CD14-positive monocyte (primary cell): ENCODE data around the gene CHML. TPM values are rescaled to one million over a fixed set of nuclear protein-coding genes. Genes with fewer than 3 reads are reported as not detected.

Source experiments
- DNase-seq, 3 donors: peaks; one replicate each; pipeline ENCODE4 v3.0.0-alpha.2; 2011 to 2022
- H2AFZ ChIP-seq: 2 replicates; pipeline ENCODE4 v1.6.0; 2012; ENCODE audit warnings: mild to moderate bottlenecking, low read depth, low read length, inconsistent platforms; ENCODE audit not compliant: insufficient read depth, poor library complexity, severe bottlenecking
- H3K27ac ChIP-seq, 2 donors: 1 replicate in 1 of 2; 2 replicates in 1 of 2; pipeline ENCODE4 v1.5.1; 2012 to 2013; ENCODE audit warnings: low read length in 2 of 2, control low read depth in 1 of 2, inconsistent platforms in 1 of 2, low read depth in 1 of 2, mild to moderate bottlenecking in 1 of 2
- H3K27me3 ChIP-seq, 2 donors: one replicate each; pipeline versions ENCODE4 v1.6.0 to v1.6.1; 2011 to 2013; ENCODE audit warnings: low read length in 2 of 2; ENCODE audit not compliant: control insufficient read depth in 2 of 2, insufficient read depth in 2 of 2
- H3K36me3 ChIP-seq, 2 donors: replicated peaks in 1 of 2; 1 replicate in 1 of 2; 2 replicates in 1 of 2; pipeline versions ENCODE4 v1.5.1 to v1.6.1; 2012 to 2013; ENCODE audit warnings: low read length in 2 of 2, control low read depth in 1 of 2, inconsistent platforms in 1 of 2, mild to moderate bottlenecking in 1 of 2; ENCODE audit not compliant: insufficient read depth in 2 of 2, control insufficient read depth in 1 of 2
- H3K4me1 ChIP-seq, 2 donors: 1 replicate in 1 of 2; 2 replicates in 1 of 2; pipeline versions ENCODE4 v1.5.1 to v1.6.1; 2012 to 2013; ENCODE audit warnings: low read length in 2 of 2, control low read depth in 1 of 2, inconsistent platforms in 1 of 2, mild to moderate bottlenecking in 1 of 2, moderate library complexity in 1 of 2; ENCODE audit not compliant: insufficient read depth in 2 of 2, control insufficient read depth in 1 of 2
- H3K4me2 ChIP-seq: replicated peaks from 2 replicates; pipeline ENCODE3; 2012; ENCODE audit warnings: low read length, moderate library complexity, mild to moderate bottlenecking; ENCODE audit not compliant: poor library complexity, severe bottlenecking; ENCODE audit errors: extremely low read depth
- H3K4me3 ChIP-seq, 3 experiments: fragments of 200-600 bp in 1 of 3; sonication (generic) in 1 of 3; replicated peaks in 1 of 3; 1 replicate in 2 of 3; 2 replicates in 1 of 3; pipeline ENCODE4 v1.5.1; 2011 to 2013; ENCODE audit warnings: low read length in 3 of 3, mild to moderate bottlenecking in 3 of 3, control low read depth in 2 of 3, low read depth in 2 of 3, inconsistent platforms in 1 of 3, moderate library complexity in 1 of 3
- H3K79me2 ChIP-seq: 2 replicates; pipeline ENCODE4 v1.6.0; 2012; ENCODE audit warnings: mild to moderate bottlenecking, control low read depth, inconsistent platforms, low read length, moderate library complexity; ENCODE audit not compliant: insufficient read depth
- H3K9ac ChIP-seq: 2 replicates; pipeline ENCODE4 v1.6.0; 2017; ENCODE audit warnings: low read length, mild to moderate bottlenecking; ENCODE audit not compliant: insufficient read depth, poor library complexity, severe bottlenecking
- H3K9me3 ChIP-seq, 2 donors: replicated peaks in 1 of 2; 1 replicate in 1 of 2; 2 replicates in 1 of 2; pipeline versions ENCODE4 v1.5.1 to v1.6.1; 2012 to 2013; ENCODE audit warnings: low read length in 2 of 2, control low read depth in 1 of 2; ENCODE audit not compliant: control insufficient read depth in 1 of 2, insufficient read depth in 1 of 2
- H4K20me1 ChIP-seq: 2 replicates; pipeline ENCODE4 v1.6.0; 2012; ENCODE audit warnings: mild to moderate bottlenecking, low read length, control low read depth, moderate library complexity; ENCODE audit not compliant: insufficient read depth
- H3K27ac Mint-ChIP-seq, 7 donors: one replicate each; pipeline ENCODE4 v1.8.0; 2020; ENCODE audit warnings: mild to moderate bottlenecking in 7 of 7, mixed read lengths in 7 of 7, moderate library complexity in 6 of 7, inconsistent platforms in 2 of 7
- H3K27me3 Mint-ChIP-seq, 3 donors: one replicate each; pipeline ENCODE4 v1.8.0; 2021 to 2022; ENCODE audit warnings: low read depth in 3 of 3, mild to moderate bottlenecking in 3 of 3, mixed read lengths in 3 of 3, moderate library complexity in 3 of 3, inconsistent platforms in 1 of 3
- H3K36me3 Mint-ChIP-seq, 2 donors: one replicate each; pipeline ENCODE4 v1.8.0; 2020; ENCODE audit warnings: mixed read lengths in 2 of 2, inconsistent platforms in 1 of 2, mild to moderate bottlenecking in 1 of 2
- H3K4me1 Mint-ChIP-seq: one replicate; pipeline ENCODE4 v1.8.0; 2020; ENCODE audit warnings: mild to moderate bottlenecking, mixed read lengths
- H3K4me3 Mint-ChIP-seq, 2 donors: one replicate each; pipeline ENCODE4 v1.8.0; 2020; ENCODE audit warnings: mild to moderate bottlenecking in 2 of 2, mixed read lengths in 2 of 2, moderate library complexity in 1 of 2
- H3K9me3 Mint-ChIP-seq, 7 donors: one replicate each; pipeline ENCODE4 v1.8.0; 2020 to 2022; ENCODE audit warnings: mixed read lengths in 7 of 7, mild to moderate bottlenecking in 6 of 7, moderate library complexity in 6 of 7, inconsistent platforms in 2 of 7
- CTCF ChIP-seq: fragments of 200-600 bp; IDR thresholded peaks from one replicate; pipeline ENCODE4 v1.8.0; 2022; ENCODE audit warnings: antibody characterized with exemption, mild to moderate bottlenecking
- WGBS: methylation state at CpG from one replicate; pipeline ENCODE4 v1.1.5; 2013; ENCODE audit warnings: missing lambda C conversion rate; ENCODE audit not compliant: insufficient coverage; 5-methylcytosine and 5-hydroxymethylcytosine counted together
- intact Hi-C, 2 donors: fragments of 100-400 bp; cut with micrococcal nuclease; formaldehyde crosslinking; loops; one replicate each; pipeline versions ENCODE4 v1.15.0 to v1.15.1; 2023
- polyA plus RNA-seq, 3 donors: library from polyadenylated mRNA; depleted of rRNA in 1 of 3; unstranded in 2 of 3; stranded (reverse) in 1 of 3; fragments of 300-500 nt in 2 of 3; fragments of >200 nt in 1 of 3; fragmentation: Illumina TruSeq in 2 of 3; gene quantifications; 1 replicate in 2 of 3; 2 replicates in 1 of 3; pipeline ENCODE4 v1.2.3, GENCODE V29; 2012 to 2021

The CHML gene
- polyA plus RNA-seq, 3 donors, result 3.4 to 6.6 (median 3.4) TPM

GRCh38 chr1:241644259-241644658, 4.1 kb upstream of the CHML start:
- H3K27ac Mint-ChIP-seq, result no peak overlapping the region
- H3K9me3 ChIP-seq, result no peaks in the 10 kb centered on the region
- H2AFZ ChIP-seq, result no peak overlapping the region
- TF ChIP-seq CTCF, result no peak
- no peaks in the 10 kb centered on the region for H3K36me3 Mint-ChIP-seq
- no peaks in the 10 kb centered on the region for H3K36me3 ChIP-seq
- H3K79me2 ChIP-seq, result peaks cover 8% of the 10 kb centered on the region
- no CpG with 5 or more reads among the region's 2 CpGs for WGBS
- no peak overlapping the region for H3K9ac ChIP-seq
- no peak overlapping the region for H3K4me3 ChIP-seq
- no peaks in the 10 kb centered on the region for H4K20me1 ChIP-seq
- peaks cover 2 to 7% (median 3%) of the 10 kb centered on the region in 3 donors for H3K27me3 Mint-ChIP-seq
- intact Hi-C loops, result loop anchor here (5.0 to 10.0 kb wide), 2 partner anchors 112 to 201 kb away; partner anchors contain the start of genes EXO1 (in 1 of the 2) and KMO (in 1 of the 2)
- no peaks in the 10 kb centered on the region for H3K27me3 ChIP-seq
- H3K4me1 ChIP-seq, result peaks cover 8 to 10% of the 10 kb centered on the region in 2 donors
- H3K4me1 Mint-ChIP-seq, result peaks cover 13% of the 10 kb centered on the region
- no peak overlapping the region for H3K27ac ChIP-seq
- no peak overlapping the region for H3K4me2 ChIP-seq
- no peak for DNase-seq
- no peak overlapping the region for H3K4me3 Mint-ChIP-seq
- H3K9me3 Mint-ChIP-seq, result peaks cover 0 to 9% (median 2%) of the 10 kb centered on the region in 7 donors

GRCh38 chr1:241642593-241642944, 2.4 kb upstream of the CHML start:
- Histone ChIP-seq H3K27me3 (no peaks in the 10 kb centered on the region), H4K20me1 (peaks cover 7% of the 10 kb centered on the region), H3K9ac (no peak overlapping the region), H3K4me2 (no peak overlapping the region), H3K9me3 (no peaks in the 10 kb centered on the region), H3K4me3 (no peak overlapping the region), H3K79me2 (peaks cover 24% of the 10 kb centered on the region), H3K27ac (no peak overlapping the region), H2AFZ (no peak overlapping the region), H3K36me3 (no peaks in the 10 kb centered on the region), H3K4me1 (peaks cover 22 to 26% of the 10 kb centered on the region in 2 donors)
- H3K9me3 Mint-ChIP-seq, result peaks cover 0 to 5% (median 2%) of the 10 kb centered on the region in 7 donors
- no peak for DNase-seq
- no peak overlapping the region for H3K4me3 Mint-ChIP-seq
- intact Hi-C loops, result loop anchor here (5.0 to 10.0 kb wide), 2 partner anchors 110 to 202 kb away; partner anchors contain the start of genes EXO1 (in 1 of the 2) and KMO (in 1 of the 2)
- 100% methylated on average over 1 of the region's 1 CpG for WGBS
- TF ChIP-seq CTCF, result no peak
- peaks cover 28% of the 10 kb centered on the region for H3K4me1 Mint-ChIP-seq
- H3K27ac Mint-ChIP-seq, result no peak overlapping the region
- H3K27me3 Mint-ChIP-seq, result peaks cover 2 to 7% (median 2%) of the 10 kb centered on the region in 3 donors
- no peaks in the 10 kb centered on the region for H3K36me3 Mint-ChIP-seq
